NCI-H1092 treated with DMSO at 0.1 percent for 48 hours (cell line): ENCODE measurements around the gene RAB3C.
"Not testable (repeated sequence)": the region's sequence is repeated elsewhere in the genome, so short reads cannot be mapped to it uniquely, and the experiment has no call there.

ENCODE experiments used
- DNase-seq: peaks from one replicate; lab custom pipeline; 2025; lab: John Stamatoyannopoulos, UW

The RAB3C gene, protein sequence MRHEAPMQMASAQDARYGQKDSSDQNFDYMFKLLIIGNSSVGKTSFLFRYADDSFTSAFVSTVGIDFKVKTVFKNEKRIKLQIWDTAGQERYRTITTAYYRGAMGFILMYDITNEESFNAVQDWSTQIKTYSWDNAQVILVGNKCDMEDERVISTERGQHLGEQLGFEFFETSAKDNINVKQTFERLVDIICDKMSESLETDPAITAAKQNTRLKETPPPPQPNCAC

DNA sequence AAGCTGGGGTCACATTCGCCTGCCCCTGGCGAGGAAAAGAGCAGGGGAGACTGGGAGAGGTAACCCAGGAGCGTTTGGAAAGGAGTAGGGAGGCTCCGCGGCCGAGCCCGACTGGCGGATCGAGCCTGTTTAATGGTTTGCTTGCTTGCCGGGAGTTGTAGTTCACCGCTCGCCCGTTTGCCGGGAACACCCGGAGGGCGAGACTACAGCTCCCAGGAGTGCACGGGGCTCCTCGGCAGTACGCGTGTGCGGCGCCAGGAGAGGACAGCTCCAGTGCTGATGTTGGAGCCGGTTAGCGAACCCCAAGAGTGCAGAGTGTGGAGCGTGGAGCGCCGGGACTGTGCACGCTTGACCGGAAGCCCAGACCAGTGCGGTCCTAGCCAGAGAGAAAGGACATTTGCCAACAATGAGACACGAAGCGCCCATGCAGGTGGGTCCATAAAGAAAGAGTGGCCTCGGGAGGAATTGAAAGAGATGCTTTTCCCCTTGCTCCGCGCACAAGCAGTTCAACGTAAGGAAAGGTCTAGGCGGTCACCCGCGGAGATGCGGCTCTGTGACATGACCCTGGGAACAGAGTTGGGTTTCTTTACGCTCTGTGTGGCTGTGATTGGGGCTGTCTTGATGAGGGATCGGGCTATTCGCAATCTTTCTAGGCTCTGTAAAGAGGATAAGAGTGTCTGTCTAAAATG is at the start of gene RAB3C:
Gene RAB3C, plus strand, starts transcription at position 273 of the 689 bp plus-strand sequence. Its CDS starts 134 bp downstream, at position 407.
- peak; percentile 92 for DNase-seq

DNA sequence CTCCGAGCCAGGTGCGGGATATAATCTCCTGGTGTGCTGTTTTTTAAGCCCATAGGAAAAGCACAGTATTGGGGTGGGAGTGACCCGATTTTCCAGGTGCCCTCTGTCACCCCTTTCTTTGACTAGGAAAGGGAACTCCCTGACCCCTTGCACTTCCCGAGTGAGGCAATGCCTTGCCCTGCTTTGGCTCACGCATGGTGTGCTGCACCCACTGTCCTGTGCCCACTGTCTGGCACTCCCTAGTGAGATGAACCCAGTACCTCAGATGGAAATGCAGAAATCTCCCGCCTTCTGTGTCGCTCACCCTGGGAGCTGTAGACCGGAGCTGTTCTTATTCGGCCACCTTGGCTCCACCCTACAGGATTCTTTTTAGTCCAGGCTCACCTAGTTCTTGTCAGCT is 40.9 kb upstream of the RAB3C start:
- not testable (repeated sequence) for DNase-seq

DNA sequence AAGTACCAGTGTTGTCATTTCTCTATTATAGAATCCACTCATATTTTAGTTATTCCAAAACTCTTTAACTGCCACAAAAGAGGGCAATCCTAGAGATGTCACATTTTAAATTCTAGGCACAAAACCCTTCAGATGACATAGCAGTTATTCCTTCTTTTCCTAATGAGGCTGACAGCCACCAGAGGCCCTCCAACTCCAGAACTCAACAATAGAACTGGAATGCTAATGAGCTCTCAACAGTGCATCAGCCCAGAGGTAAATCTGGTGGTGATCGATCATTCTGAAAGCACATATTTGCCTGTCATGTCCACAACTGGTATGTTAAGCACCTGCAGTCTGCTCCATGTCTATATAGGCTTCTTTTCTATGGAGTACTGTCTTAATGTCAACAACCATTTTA is 40.2 kb upstream of the RAB3C start:
- DNase-seq = no peak

DNA sequence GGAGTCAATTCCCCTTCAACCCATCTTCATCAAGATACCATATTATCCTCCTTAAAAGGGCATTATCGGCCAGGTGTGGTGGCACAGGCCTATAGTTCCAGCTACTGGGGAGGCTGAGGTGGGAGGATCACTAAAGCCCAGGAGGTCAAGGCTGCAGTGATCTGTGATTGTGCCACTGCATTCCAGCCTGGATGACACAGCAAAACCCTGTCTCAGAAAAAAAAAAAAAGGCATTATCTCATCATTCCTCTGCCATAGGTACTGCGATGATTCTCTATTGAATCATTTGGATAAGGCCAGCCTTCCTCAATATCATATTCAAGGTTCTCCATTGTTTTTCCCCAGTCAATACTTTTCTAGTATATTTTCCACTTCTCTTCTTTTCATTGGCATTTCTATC is 39.2 kb upstream of the RAB3C start:
- no peak for DNase-seq

DNA sequence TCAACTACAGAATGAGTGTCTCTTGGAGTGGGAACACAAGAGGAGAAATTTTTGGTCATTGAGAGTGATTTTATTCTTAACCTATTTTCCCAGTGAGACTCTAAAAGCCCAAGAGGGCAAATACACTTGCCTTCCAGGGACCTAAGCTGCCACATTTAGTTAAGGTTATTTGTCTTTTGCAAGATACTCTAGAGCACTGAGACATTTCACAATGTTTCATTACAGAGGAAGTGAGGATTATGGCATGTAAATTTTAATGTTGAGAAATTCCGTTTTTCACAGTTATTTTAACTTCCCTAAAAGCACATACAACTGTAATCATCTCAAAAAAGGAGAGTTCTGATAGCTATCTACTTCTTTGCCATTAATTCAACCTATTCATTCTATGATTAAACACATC is 38.7 kb upstream of the RAB3C start:
- DNase-seq = no peak

DNA sequence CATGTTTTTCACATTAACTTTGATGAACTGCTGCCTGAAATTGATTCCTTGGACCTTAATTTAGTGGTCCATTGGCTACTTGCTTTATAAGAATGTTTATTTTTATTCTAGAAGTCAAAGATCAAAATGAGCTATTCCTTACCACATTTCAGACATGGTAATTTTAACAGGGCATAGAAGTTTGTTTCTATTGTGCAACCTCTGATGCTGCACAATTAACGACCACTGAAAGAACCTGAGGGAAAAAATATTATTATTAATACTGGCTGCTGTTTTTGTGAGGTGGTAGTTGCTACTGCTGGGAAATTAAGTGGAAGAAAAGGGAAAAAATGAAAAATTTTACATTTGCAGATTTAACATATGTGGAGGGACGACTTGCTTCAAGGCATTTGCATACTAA is 37.9 kb upstream of the RAB3C start:
- DNase-seq = no peak

DNA sequence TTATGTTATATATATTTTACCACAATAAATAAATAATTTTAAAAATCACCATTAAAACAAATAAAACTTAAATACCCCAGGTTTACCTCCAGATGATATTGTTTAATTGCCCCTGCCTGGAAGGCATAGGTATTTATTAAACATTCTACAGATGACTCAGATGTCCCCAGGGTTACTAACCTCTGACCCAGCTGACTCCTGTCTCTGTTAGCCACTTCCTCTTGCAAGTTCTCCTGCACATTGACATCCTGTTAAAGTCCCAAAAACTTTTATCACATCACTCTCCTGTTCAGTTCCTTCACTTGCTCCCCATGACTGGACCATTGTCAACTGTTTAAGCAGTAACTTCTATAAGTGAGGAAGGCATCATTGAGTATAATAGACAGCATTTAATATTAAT is 37.0 kb upstream of the RAB3C start:
- DNase-seq = no peak

DNA sequence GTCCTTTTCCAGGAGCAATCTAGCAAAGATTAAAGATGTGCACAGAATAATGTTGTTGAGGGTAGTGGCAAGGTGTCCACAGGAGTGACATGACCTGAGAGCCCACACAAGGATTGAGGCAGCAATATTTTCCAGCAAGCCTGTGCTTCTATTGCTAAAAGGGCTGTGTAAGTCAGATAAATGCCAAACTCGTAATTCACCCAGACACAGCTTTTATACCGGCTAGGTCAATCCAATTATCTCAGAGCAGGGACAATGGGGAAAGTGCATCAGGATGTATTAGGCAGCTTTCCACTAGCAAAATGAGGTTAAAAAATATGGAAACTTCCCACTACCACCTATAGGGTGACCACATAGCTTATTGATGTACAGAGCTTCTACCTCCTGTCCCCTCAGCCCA is 34.8 kb upstream of the RAB3C start:
- DNase-seq = no peak

DNA sequence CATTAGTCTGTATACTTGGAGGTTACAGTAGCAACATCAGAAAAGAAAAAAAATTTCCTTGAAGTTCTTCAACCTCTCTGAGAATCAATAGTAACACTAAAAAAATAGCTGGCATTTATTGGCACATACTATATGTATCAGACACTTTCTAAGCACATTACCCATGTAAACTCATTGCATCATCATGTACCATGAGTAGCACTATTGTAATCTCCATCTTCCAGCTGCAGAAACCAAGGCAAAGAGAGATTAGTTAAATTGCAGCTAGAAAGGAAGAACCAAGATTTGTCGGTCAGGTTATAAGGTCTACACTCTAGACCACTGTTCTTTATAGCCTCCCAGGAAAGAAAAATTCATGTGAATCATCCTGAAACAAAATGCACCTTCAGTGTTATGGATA is 31.4 kb upstream of the RAB3C start:
- DNase-seq = no peak

DNA sequence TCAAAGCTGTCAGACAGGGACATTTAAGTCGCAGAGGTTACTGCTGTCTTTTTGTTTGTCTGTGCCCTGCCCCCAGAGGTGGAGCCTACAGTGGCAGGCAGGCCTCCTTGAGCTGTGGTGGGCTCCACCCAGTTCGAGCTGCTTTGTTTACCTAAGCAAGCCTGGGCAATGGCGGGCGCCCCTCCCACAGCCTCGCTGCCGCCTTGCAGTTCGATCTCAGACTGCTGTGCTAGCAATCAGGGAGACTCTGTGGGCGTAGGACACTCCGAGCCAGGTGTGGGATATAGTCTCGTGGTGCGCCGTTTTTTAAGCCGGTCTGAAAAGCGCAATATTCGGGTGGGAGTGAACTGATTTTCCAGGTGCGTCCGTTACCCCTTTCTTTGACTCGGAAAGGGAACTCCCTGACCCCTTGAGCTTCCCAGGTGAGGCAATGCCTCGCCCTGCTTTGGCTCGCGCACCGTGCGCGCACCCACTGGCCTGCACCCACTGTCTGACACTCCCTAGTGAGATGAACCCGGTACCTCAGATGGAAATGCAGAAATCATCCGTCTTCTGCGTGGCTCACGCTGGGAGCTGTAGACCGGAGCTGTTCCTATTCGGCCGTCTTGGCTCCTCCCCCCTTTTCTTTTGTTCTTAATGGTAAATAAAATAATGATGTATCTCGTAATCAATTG is 25.1 kb upstream of the RAB3C start:
- not testable (repeated sequence) for DNase-seq

DNA sequence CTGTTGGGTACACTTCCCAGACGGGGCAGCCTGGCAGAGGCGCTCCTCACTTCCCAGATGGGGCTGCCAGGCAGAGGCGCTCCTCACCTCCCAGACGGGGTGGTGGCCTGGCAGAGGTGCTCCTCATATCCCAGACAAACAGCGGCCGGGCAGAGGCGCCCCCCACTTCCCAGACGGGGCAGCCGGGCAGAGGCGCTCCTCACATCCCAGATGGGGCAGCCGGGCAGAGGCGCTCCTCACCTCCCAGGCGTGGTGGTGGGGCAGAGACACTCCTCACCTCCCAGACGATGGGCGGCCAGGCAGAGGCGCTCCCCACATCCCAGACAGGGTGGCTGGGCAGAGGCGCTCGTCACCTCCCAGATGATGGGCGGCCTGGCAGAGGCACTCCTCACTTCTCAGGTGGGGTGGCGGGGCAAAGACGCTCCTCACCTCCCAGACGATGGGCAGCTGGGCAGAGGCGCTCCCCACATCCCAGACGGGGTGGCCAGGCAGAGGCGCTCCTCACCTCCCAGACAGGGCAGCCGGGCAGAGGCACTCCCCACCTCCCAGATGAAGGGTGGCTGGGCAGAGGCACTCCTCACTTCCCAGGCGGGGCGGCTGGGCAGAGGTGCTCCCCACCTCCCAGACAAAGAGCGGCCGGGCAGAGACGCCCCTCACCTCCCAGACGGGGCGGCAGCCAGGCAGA is 19.7 kb upstream of the RAB3C start:
- DNase-seq = not testable (repeated sequence)

DNA sequence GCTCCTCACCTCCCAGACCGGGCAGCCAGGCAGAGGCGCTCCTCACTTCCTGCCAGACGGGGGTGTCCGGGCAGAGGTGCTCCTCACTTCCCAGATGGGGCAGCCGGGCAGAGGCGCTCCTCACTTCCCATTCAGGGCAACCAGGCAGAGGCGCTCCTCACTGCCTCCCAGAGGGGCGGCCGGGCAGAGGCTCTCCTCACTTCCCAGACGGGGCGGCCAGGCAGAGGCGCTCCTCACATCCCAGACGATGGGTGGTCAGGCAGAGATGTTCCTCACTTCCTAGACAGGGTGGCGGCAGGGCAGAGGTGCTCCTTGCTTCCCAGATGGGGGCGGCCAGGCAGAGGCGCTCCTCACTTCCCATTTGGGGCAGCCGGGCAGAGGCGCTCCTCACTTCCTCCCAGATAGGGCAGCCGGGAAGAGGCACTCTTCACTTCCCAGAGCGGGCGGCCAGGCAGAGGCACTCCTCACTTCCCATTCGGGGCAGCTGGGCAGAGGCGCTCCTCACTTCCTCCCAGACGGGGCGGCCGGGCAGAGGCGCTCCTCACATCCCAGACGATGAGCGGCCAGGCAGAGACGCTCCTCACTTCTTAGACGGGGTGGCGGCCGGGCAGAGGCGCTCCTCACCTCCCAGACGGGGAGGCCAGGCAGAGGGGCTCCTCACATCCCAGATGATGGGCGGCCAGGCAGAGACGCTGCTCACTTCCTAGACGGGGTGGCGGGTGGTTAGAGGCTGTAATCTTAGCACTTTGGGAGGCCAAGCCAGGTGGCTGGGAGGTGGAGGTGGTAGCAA is 18.6 kb upstream of the RAB3C start:
- not testable (repeated sequence) for DNase-seq

DNA sequence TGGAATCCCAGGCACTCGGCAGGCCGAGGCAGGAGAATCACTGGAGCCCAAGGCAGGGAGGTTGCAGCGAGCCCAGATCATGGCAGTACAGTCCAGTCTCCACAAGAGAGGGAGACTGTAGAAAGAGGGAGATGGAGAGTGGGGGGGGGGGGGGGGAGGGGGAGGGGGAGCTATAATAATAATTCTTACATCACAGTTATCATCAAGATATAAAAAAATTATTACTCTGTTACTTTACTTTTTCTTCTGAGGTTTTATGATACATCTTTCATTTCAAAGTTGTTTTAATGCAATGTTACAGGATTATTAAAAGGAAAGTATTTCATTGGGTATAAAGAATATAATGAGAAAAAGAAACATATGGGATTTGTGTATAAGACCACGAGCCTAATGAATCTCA is 17.8 kb upstream of the RAB3C start:
- DNase-seq = no peak

DNA sequence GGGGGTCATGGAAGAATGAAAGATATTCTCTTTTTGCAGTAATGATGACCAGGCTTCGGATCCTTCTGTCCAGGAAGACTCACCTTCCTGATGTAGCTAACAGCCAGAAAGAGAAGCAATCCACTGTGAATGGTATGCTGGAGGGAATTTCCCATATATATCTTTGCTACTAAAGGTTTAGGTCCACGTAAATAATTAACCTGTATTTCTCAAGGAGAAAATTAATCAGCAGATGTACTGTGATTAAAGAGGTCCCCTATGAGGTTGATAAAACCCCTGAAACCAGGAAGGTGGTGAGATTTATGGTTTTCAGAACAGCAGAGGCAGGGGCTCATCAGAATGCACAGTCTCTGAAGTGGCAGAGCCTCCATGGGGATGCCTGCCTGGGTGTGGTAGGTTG is 11.4 kb upstream of the RAB3C start:
- no peak for DNase-seq

DNA sequence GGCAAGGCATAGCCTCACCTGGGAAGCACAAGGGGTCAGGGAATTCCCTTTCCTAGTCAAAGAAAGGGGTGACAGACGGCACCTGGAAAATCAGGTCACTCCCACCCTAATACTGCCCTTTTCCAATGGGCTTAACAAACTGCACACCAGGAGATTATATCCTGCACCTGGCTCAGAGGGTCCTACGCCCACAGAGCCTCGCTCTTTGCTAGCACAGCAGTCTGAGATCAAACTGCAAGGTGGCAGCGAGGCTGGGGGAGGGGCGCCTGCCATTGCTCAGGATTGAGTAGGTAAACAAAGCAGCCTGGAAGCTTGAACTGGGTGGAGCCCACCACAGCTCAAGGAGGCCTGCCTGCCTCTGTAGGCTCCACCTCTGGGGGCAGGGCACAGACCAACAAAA is 9.9 kb upstream of the RAB3C start:
- not testable (repeated sequence) for DNase-seq

DNA sequence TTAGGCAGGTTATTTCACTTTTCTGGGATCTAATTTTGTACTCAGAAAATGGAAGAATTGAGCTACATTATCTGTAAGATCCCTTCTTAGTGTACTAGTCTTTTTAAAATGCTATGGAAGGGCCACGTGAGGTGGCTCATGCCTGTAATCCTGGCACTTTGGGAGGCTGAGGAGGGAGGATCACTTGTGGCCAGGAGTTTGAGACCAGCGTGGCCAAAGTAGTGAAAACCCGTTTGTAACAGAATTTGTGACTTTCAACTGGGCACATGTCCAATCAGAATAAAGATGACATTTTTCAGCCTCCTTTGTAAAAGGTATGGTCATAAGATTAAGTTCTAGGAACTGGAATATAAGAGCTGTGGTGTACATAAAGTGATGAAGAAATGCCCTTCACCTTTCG is 3.1 kb upstream of the RAB3C start:
- DNase-seq = no peak

DNA sequence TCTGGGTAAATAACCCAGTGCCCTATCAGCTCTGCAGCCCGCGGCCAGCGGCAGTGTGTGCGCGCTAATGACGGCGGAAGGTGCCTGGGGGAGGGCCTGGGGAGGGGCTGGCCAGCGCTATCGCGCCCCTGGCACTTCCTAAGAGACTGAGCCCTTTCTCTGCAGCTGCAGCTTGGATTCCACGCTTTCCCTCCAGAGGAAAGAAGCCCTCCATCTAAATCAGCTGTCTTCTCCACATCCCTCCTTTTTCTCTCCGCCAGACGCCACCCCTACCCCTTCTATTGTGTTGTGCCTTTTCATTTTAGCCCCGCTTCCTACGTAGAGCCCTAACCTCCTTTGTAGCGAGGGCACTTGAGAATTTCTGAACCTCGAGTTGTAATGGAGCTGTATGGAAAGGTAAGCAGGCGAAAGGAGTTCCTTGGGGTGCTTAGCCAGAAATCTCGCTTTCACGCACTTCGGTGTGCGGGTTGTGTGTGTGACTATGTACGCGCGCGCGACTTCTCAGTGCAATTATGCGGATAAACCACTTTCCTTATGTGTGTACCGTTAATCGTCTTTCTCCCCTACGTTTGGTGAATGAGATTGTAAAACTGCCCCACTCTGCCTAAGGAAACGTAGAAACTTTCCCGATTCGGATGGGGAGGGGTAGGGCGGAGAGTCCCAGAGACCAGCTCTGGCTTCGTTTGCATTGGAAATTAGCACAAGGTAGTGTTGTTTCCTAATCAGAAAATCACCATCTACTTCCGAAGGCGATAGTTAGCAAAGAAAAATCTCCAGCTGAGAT is 664 bp upstream of the RAB3C start:
- DNase-seq = peak; percentile 51

DNA sequence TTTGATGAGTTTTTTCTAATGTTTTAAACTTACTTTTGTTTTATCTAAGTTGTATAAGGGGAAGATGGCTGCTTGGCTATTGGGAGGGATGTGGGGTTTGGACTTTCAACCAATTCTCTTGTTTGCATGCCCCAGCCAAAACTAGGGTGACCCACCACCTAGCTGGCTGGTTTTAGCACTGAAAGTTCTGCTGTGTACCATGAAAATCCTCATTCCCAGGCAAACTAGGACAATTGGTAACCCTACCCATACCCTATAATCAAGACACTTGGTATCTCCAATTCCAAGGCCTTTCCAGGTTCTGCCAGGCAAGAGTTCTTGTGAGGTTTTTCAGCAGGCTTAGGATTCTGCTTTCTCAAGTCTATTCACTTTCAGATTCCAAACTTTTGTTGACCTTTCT is 13.1 kb downstream of the RAB3C start:
- no peak for DNase-seq

DNA sequence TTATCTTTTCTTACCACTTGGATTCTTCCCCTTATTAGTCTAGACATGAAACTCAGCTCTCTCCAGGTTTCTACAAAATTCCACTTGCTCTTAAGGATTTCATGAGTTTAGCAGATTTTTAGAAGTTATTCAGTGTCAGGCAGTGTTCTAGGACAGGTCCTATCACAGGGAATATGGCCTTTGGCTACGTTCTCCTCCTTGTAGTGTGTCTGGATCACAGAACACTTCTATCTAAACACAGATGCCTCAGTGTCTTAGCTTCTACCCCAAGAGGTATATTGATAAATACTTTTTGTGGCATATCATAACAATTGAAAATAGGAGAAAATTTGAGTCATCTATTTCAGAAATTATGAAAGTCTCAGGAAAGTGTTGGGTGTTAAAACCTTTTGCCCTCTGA is 15.6 kb downstream of the RAB3C start:
- no peak for DNase-seq

DNA sequence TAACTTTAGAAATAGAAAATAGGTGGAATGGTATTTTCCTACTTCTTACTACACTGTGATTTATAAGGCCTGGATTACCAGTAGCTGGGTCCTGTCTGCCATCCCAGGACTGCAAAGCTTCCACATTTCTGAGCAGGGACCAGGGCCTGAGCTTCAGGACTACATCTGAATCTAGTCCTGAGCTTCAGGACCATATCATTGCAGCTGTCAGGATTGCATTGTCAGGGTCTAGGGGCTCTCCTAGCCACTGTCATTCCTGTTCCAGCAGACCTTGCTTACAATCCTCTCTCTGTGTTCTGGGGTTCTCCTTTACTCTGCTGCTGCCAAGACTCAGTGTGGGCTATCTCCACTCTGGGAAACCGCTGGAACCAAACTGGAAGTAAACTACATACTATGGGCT is 16.3 kb downstream of the RAB3C start:
- DNase-seq = no peak

DNA sequence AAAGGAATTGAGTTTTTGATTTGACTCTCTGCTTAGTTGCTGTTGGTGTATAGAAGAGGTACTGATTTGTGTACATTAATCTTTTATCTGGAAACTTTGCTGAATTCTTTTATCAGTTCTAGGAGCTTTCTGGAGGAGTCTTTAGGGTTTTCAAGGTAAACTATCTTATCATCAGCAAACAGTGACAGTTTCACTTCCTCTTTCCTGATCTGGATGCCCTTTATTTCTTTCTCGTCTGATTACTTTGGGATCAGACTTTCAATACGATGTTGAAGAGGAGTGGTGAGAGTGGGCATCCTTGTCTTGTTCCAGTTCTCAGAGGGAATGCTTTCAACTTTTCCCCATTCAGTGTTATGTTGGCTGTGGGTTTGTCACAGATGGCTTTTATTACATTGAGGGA is 17.7 kb downstream of the RAB3C start:
- DNase-seq = not testable (repeated sequence)
